Chondrocyte (in vitro differentiated cells): ENCODE results near the gene UNKL. TPM values are rescaled to one million over a fixed set of nuclear protein-coding genes. Genes with fewer than 3 reads are reported as not detected.

Experiments
- DNase-seq: peaks from one replicate; pipeline ENCODE4 v3.0.0; 2021; ENCODE audit warnings: mixed read lengths, low spot score
- H3K27ac Mint-ChIP-seq: one replicate; pipeline ENCODE4 v1.8.0; 2021; ENCODE audit warnings: mild to moderate bottlenecking, moderate library complexity, mixed read lengths; ENCODE audit not compliant: unreplicated experiment
- H3K27me3 Mint-ChIP-seq: 2 replicates; pipeline ENCODE4 v1.8.0; 2021; ENCODE audit warnings: low read depth, mixed read lengths
- H3K36me3 Mint-ChIP-seq: 2 replicates; pipeline ENCODE4 v1.8.0; 2021; ENCODE audit warnings: low read depth, mixed read lengths
- H3K4me1 Mint-ChIP-seq: 2 replicates; pipeline ENCODE4 v1.8.0; 2021; ENCODE audit warnings: low read depth, mild to moderate bottlenecking, mixed read lengths
- H3K4me3 Mint-ChIP-seq: one replicate; pipeline ENCODE4 v1.8.0; 2021; ENCODE audit warnings: mild to moderate bottlenecking, moderate library complexity, mixed read lengths; ENCODE audit not compliant: unreplicated experiment
- H3K9me3 Mint-ChIP-seq: 2 replicates; pipeline ENCODE4 v1.8.0; 2021; ENCODE audit warnings: low read depth, mixed read lengths
- CTCF ChIP-seq: fragments of 200-600 bp; sonication (generic); IDR thresholded peaks from 2 replicates; pipeline ENCODE4 v1.5.0; 2021; ENCODE audit warnings: antibody characterized with exemption, mild to moderate bottlenecking, moderate library complexity
- total RNA-seq: library from RNA; stranded (reverse); gene quantifications from 3 replicates; pipeline ENCODE4 v1.2.1, GENCODE V29; 2021

UNKL gene
- total RNA-seq, 1 donor from 2014 or later, result 12.6 TPM

GRCh38 chr16:1436731-1437355 lies 22.3 kb upstream of the UNKL start:
- Mint-ChIP-seq H3K27me3 (peaks cover 4% of the 10 kb centered on the region), H3K4me1 (no peaks in the 10 kb centered on the region), H3K27ac (no peak overlapping the region), H3K36me3 (peaks cover 1% of the 10 kb centered on the region), H3K9me3 (no peaks in the 10 kb centered on the region), H3K4me3 (no peak overlapping the region)
- DNase-seq, result no peak
- TF ChIP-seq CTCF, result no peak

DNA sequence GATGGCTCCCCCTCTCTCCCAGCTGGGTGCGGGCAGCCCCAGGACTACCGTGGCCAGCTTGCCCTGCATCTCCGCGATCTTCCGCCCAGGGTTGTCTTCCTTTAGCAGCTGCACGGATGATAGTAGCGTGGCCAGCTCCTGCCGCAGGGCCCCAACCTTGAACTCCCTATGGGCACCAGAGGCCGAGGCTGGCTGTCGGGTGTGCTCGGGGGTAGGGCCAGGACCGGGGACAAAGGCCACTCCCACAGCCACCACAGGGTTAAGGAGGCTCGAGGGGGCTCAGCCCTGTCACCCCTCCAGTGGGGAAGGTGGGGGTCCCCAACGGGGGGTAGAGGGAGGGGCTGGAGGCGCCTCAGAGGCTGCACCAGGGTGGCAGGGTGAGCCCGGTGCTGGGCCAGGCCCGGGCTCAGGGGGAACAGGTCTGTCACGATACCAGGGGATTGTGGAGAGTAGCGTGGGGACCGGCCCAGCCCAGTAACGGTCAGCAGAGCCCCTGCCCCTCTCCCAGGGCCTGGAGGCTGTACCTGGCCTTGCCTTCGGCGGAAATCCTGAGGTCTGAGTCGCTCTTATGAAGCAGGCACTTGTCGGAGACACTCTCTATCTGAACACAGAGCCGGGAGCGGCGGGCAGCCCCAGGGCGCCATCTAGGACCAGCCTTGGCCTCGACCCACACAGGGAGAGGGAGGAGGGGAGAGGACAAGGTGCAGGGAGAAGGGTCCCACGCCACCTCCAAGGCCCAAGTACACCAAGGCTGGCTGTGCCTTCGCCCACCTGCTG lies 21.6 kb upstream of the UNKL start:
- H3K27ac Mint-ChIP-seq, result no peak overlapping the region
- peaks cover 4% of the 10 kb centered on the region for H3K27me3 Mint-ChIP-seq
- no peak for TF ChIP-seq CTCF
- no peak for DNase-seq
- no peaks in the 10 kb centered on the region for H3K4me1 Mint-ChIP-seq
- no peaks in the 10 kb centered on the region for H3K9me3 Mint-ChIP-seq
- H3K36me3 Mint-ChIP-seq, result peaks cover 1% of the 10 kb centered on the region
- no peak overlapping the region for H3K4me3 Mint-ChIP-seq

- no peak overlapping the region for H3K4me3 Mint-ChIP-seq
- DNase-seq, result no peak
- no peak overlapping the region for H3K27ac Mint-ChIP-seq
- H3K36me3 Mint-ChIP-seq, result no peaks in the 10 kb centered on the region
- no peak for TF ChIP-seq CTCF
- no peaks in the 10 kb centered on the region for H3K9me3 Mint-ChIP-seq
- no peaks in the 10 kb centered on the region for H3K4me1 Mint-ChIP-seq
- peaks cover 4% of the 10 kb centered on the region for H3K27me3 Mint-ChIP-seq
Observed at GRCh38 chr16:1434644-1435592, 20.4 kb upstream of the UNKL start.

DNA sequence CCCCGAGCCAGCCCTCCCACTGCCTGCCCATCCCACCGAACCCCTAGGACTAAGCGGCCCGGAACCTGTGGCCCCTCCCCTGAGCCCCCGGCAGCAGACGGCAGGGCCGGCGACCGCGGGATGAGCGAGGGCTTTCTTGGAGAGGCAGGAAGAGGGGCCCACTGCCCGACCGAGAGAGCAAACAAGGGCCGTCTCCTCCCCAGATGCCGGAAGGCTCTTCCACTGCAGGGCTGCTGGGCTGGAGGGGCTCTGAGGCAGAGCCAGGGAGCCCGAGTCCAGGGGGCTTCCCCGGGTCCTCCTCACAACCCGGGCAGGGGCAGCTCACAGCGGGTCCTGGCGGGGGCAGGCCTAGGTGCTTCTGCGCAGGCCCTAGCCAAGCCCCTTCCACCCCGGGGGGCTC lies 19.3 kb upstream of the UNKL start:
- H3K4me1 Mint-ChIP-seq, result no peaks in the 10 kb centered on the region
- no peaks in the 10 kb centered on the region for H3K9me3 Mint-ChIP-seq
- peaks cover 4% of the 10 kb centered on the region for H3K27me3 Mint-ChIP-seq
- TF ChIP-seq CTCF, result no peak
- H3K4me3 Mint-ChIP-seq, result no peak overlapping the region
- DNase-seq, result no peak
- H3K36me3 Mint-ChIP-seq, result no peaks in the 10 kb centered on the region
- H3K27ac Mint-ChIP-seq, result no peak overlapping the region

GRCh38 chr16:1433263-1433560 lies 18.7 kb upstream of the UNKL start:
- Mint-ChIP-seq H3K27me3 (peaks cover 4% of the 10 kb centered on the region), H3K27ac (no peak overlapping the region), H3K4me3 (no peak overlapping the region), H3K9me3 (no peaks in the 10 kb centered on the region), H3K4me1 (no peaks in the 10 kb centered on the region), H3K36me3 (no peaks in the 10 kb centered on the region)
- no peak for DNase-seq
- no peak for TF ChIP-seq CTCF
